Bronchus fibroblast of lung (primary cell): ENCODE data around the gene DRGX. TPM values are rescaled to one million over a fixed set of nuclear protein-coding genes. Genes with fewer than 3 reads are reported as not detected.

Experiments used
- total RNA-seq: library from RNA; depleted of rRNA; stranded (reverse); fragments of >200 nt; gene quantifications from 2 replicates; pipeline ENCODE4 v1.2.3, GENCODE V29; 2015

DRGX gene
- total RNA-seq: not detected in 2 replicates

GRCh38 chr10:49395741-49396665 lies at the start of gene DRGX:
Gene DRGX, minus strand, starts transcription at chr10:49396089. Its CDS starts 649 bp downstream, at chr10:49395440.

Other genes with a start within 250 kb of the DRGX start
- not detected in 2 replicates for gene TMEM273, start 207.7 kb downstream of the DRGX start, total RNA-seq
- gene C10orf71, start 96.9 kb downstream of the DRGX start, total RNA-seq: not detected in 2 replicates
- gene ERCC6, start 143.0 kb upstream of the DRGX start, total RNA-seq: 3.5 and 7.1 TPM in 2 replicates
- not detected in 2 replicates for gene SLC18A3, start 214.2 kb upstream of the DRGX start, total RNA-seq
- not detected in 2 replicates for gene CHAT, start 217.9 kb upstream of the DRGX start, total RNA-seq